ENCODE measurements around the gene ANKMY1. TPM values are rescaled to one million over a fixed set of nuclear protein-coding genes. Genes with fewer than 3 reads are reported as not detected.

ANKMY1 gene
- total RNA-seq, 1 experiment from 2014 or later, result 28.3 TPM

DNA sequence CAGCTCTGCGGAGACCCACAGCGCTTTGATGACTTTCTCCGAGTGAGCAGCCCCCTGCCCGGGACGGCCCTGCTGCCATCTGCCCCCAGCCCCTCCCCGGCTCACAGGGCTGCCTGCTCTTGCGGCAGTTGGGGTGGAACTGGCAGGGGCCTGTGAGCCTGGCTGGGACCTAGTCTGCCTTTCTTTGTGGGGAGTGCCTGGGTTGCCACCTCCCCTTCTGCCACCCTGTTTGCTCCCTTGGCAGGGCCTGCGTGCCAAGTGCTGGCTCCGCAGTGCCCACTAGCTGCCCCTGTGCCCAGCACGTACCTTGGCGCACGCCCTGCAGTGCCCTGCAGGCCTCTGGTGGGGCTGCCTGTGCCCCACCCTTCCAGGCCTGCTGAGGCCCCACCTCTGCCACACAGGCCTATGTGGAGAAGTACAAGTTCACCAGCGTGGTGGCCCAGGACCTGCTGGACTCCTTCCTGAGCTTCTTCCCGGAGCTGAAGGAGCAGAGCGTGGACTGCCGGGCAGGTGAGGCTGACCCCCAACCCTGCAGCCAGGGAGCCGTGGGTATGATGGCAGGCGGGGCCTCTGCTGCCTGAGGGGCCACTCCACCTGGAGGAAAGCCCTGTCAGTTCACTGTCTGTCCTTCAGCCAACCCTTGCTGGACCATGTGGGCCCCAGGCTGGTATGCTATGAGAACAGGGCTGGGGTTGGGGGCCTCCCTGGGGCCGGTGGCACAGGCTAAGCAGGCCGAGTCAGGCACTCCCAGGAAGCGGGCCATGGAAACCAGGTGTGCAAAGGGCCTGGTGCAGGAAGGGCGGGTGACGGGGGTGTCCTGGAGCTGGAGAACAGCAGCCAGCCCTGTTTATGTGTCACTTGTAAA is 17.5 kb upstream of the ANKMY1 start:
- H4K20me1 ChIP-seq (ENCODE audit: insufficient read depth), result no peaks in the 10 kb centered on the region
- no peak overlapping the region for H3K4me3 ChIP-seq (replicated peaks in 1 of 2; ENCODE audit: low read depth in 1 of 2, low read length in 2 of 2)
- no peak for ATAC-seq
- POLR2A ChIA-PET, result no interaction called here
- H3K79me2 ChIP-seq (ENCODE audit: insufficient read depth, low read length), result peaks cover 24% of the 10 kb centered on the region; the same call in 1 of the 2 replicates
- RAD21 ChIA-PET (ENCODE audit: low non-redundant PET in 1 of 2, low total read pairs in 2 of 2, uncharacterized antibody in 2 of 2, unreplicated experiment in 2 of 2), result no interaction called here
- H2AFZ ChIP-seq (ENCODE audit: low read depth, low read length, poor library complexity, severe bottlenecking), result no peak overlapping the region
- H3K27ac ChIP-seq (ENCODE audit: low read depth, low read length), result no peak overlapping the region
- no peaks in the 10 kb centered on the region for H3K27me3 ChIP-seq (ENCODE audit: insufficient read depth, low read length)
- no peak overlapping the region for H3K4me2 ChIP-seq (ENCODE audit: low read length)
- no peaks in the 10 kb centered on the region for H3K36me3 ChIP-seq (ENCODE audit: control insufficient read depth in 1 of 2, insufficient read depth in 2 of 2, low read length in 2 of 2)
- H3K4me1 ChIP-seq (ENCODE audit: control insufficient read depth in 1 of 2, insufficient read depth in 2 of 2, low read length in 2 of 2), result peaks cover 18 to 25% of the 10 kb centered on the region in 2 experiments
- H3K9me2 ChIP-seq (ENCODE audit: insufficient read depth), result no peaks in the 10 kb centered on the region
- DNase-seq (ENCODE audit: low read depth, low spot score), result no peak
- BruUV-seq (replicated peaks), result no TSS peak
- CTCF ChIA-PET, result no interaction called here
- TF ChIP-seq RAD21 (IDR thresholded peaks at IDR 0.05; ENCODE audit: low read depth) (no peak), FOSL1 (IDR thresholded peaks at IDR 0.05; ENCODE audit: low read depth) (no peak), POLR2A (IDR thresholded peaks at IDR 0.05; ENCODE audit: borderline replicate concordance, extremely low read depth, insufficient read depth, insufficient read length) (no peak), ZFX (IDR thresholded peaks at IDR 0.05) (no peak), SIN3A (IDR thresholded peaks at IDR 0.05; ENCODE audit: low read depth) (no peak), SP1 (IDR thresholded peaks at IDR 0.05; ENCODE audit: low read depth) (no peak), YY1 (IDR thresholded peaks at IDR 0.05; ENCODE audit: extremely low read depth, insufficient replicate concordance, low read depth, low read length) (no peak), ZNF274 (IDR thresholded peaks at IDR 0.05; ENCODE audit: low read depth, low read length) (no peak), TCF7L2 (IDR thresholded peaks at IDR 0.05; ENCODE audit: borderline replicate concordance, extremely low read depth, insufficient read depth, insufficient read length) (no peak)
- intact Hi-C loops (cut with micrococcal nuclease), result no loop called here
- H3K9me3 ChIP-seq (ENCODE audit: control insufficient read depth in 1 of 2, insufficient read depth in 1 of 2, low read depth in 1 of 2, low read length in 2 of 2), result no peaks in the 10 kb centered on the region
- H3K9ac ChIP-seq (ENCODE audit: low read length), result no peak overlapping the region

Measured in HCT116 (cell line).